H9 (cell line): Measurements from ENCODE around the gene EBP. TPM values are rescaled to one million over a fixed set of nuclear protein-coding genes. Genes with fewer than 3 reads are reported as not detected.
A peak's percentile ranks its signal among the peaks of the same experiment; 100 is the strongest.

Experiments used
- DNase-seq: peaks from one replicate; pipeline ENCODE4 v3.0.0-alpha.2; 2017
- H2AFZ ChIP-seq: one replicate; pipeline ENCODE4 v1.6.1; 2013; ENCODE audit warnings: mild to moderate bottlenecking, low read length, control low read depth, moderate library complexity
- H2AK5ac ChIP-seq: 2 replicates; pipeline ENCODE4 v1.6.1; 2013; ENCODE audit warnings: low read length, control low read depth, mixed read lengths; ENCODE audit not compliant: insufficient read length
- H2BK120ac ChIP-seq: one replicate; pipeline ENCODE4 v1.6.1; 2013; ENCODE audit warnings: low read depth, mild to moderate bottlenecking, low read length, control low read depth, inconsistent platforms; ENCODE audit not compliant: poor library complexity, severe bottlenecking
- H2BK12ac ChIP-seq: 2 replicates; pipeline ENCODE4 v1.6.1; 2013; ENCODE audit warnings: low read length, control low read depth, mixed read lengths, low read depth; ENCODE audit not compliant: insufficient read length
- H2BK15ac ChIP-seq: 2 replicates; pipeline ENCODE4 v1.6.1; 2013; ENCODE audit warnings: low read depth, low read length, control low read depth
- H2BK20ac ChIP-seq: one replicate; pipeline ENCODE4 v1.6.1; 2013; ENCODE audit warnings: low read depth, mild to moderate bottlenecking, low read length, control low read depth, inconsistent platforms; ENCODE audit not compliant: poor library complexity, severe bottlenecking
- H2BK5ac ChIP-seq: 2 replicates; pipeline ENCODE4 v1.6.1; 2013; ENCODE audit warnings: low read length, control low read depth, mixed read lengths; ENCODE audit not compliant: insufficient read length
- H3K14ac ChIP-seq: 2 replicates; pipeline ENCODE4 v1.6.1; 2013; ENCODE audit warnings: low read length, control low read depth; ENCODE audit not compliant: insufficient read depth
- H3K18ac ChIP-seq: 2 replicates; pipeline ENCODE4 v1.6.1; 2013; ENCODE audit warnings: low read depth, mild to moderate bottlenecking, mixed read lengths, low read length, control low read depth; ENCODE audit not compliant: insufficient read length
- H3K23ac ChIP-seq: 2 replicates; pipeline ENCODE4 v1.6.1; 2013; ENCODE audit warnings: low read length, control low read depth, mixed read lengths, low read depth; ENCODE audit not compliant: insufficient read length
- H3K23me2 ChIP-seq: 2 replicates; pipeline ENCODE4 v1.6.1; 2013; ENCODE audit warnings: low read depth, mild to moderate bottlenecking, mixed read lengths, low read length, control low read depth; ENCODE audit not compliant: insufficient read length, poor library complexity, severe bottlenecking
- H3K27ac ChIP-seq: 2 replicates; pipeline ENCODE4 v1.5.1; 2013; ENCODE audit warnings: low read length, control low read depth, mixed read lengths, low read depth; ENCODE audit not compliant: insufficient read length
- H3K27me3 ChIP-seq: 2 replicates; pipeline ENCODE4 v1.6.1; 2013; ENCODE audit warnings: low read length, control low read depth, inconsistent platforms; ENCODE audit not compliant: insufficient read depth
- H3K4ac ChIP-seq: 2 replicates; pipeline ENCODE4 v1.6.1; 2013; ENCODE audit warnings: low read depth, mild to moderate bottlenecking, control low read depth, inconsistent platforms, low read length, moderate library complexity
- H3K4me1 ChIP-seq: 2 replicates; pipeline ENCODE4 v1.6.1; 2013; ENCODE audit warnings: low read length, control low read depth, inconsistent platforms; ENCODE audit not compliant: insufficient read depth
- H3K4me2 ChIP-seq: 2 replicates; pipeline ENCODE4 v1.6.1; 2013; ENCODE audit warnings: low read length, control low read depth, mixed read lengths; ENCODE audit not compliant: insufficient read length, insufficient read depth
- H3K56ac ChIP-seq: 2 replicates; pipeline ENCODE4 v1.6.1; 2013; ENCODE audit warnings: low read depth, mild to moderate bottlenecking, mixed read lengths, low read length, control low read depth; ENCODE audit not compliant: insufficient read length
- H3K79me1 ChIP-seq: 2 replicates; pipeline ENCODE4 v1.6.1; 2013; ENCODE audit warnings: low read depth, mild to moderate bottlenecking, moderate library complexity, low read length, control low read depth, inconsistent platforms; ENCODE audit not compliant: insufficient read depth, poor library complexity, severe bottlenecking
- H3K79me2 ChIP-seq: 2 replicates; pipeline ENCODE4 v1.6.1; 2013; ENCODE audit warnings: low read length, control low read depth, inconsistent platforms; ENCODE audit not compliant: insufficient read depth
- H3K9ac ChIP-seq: 2 replicates; pipeline ENCODE4 v1.6.1; 2013; ENCODE audit warnings: low read length, control low read depth, mixed read lengths; ENCODE audit not compliant: insufficient read length; ENCODE audit errors: extremely low read depth
- H3K9me3 ChIP-seq: one replicate; pipeline ENCODE4 v1.6.1; 2013; ENCODE audit warnings: low read depth, low read length, inconsistent platforms; ENCODE audit not compliant: control insufficient read depth
- H3T11ph ChIP-seq: one replicate; pipeline ENCODE4 v1.6.1; 2013; ENCODE audit warnings: mild to moderate bottlenecking, low read length, control low read depth, inconsistent platforms
- H4K20me1 ChIP-seq: one replicate; pipeline ENCODE4 v1.6.1; 2013; ENCODE audit not compliant: control insufficient read depth, insufficient read length, insufficient read depth
- H4K5ac ChIP-seq: 2 replicates; pipeline ENCODE4 v1.6.1; 2013; ENCODE audit warnings: low read depth, mild to moderate bottlenecking, mixed read lengths, low read length, control low read depth; ENCODE audit not compliant: insufficient read length
- H4K8ac ChIP-seq: replicated peaks from 2 replicates; pipeline ENCODE4 v1.6.1; 2013; ENCODE audit warnings: low read length, control low read depth, mixed read lengths, low read depth; ENCODE audit not compliant: insufficient read length
- H4K91ac ChIP-seq: 2 replicates; pipeline ENCODE4 v1.6.1; 2013; ENCODE audit warnings: low read depth, mild to moderate bottlenecking, moderate library complexity, mixed read lengths, low read length, control low read depth; ENCODE audit not compliant: insufficient read length
- H3K27ac Mint-ChIP-seq, 3 experiments: 2 replicates in 2 of 3; 3 replicates in 1 of 3; pipeline ENCODE4 v1.8.0; 2020 to 2021; ENCODE audit warnings: mixed read lengths in 3 of 3, mild to moderate bottlenecking in 1 of 3, moderate library complexity in 1 of 3
- H3K27me3 Mint-ChIP-seq: 2 replicates; pipeline ENCODE4 v1.8.0; 2021; ENCODE audit warnings: low read depth, mild to moderate bottlenecking, moderate library complexity, mixed read lengths
- H3K36me3 Mint-ChIP-seq, 3 experiments: 2 replicates in 2 of 3; 3 replicates in 1 of 3; pipeline ENCODE4 v1.8.0; 2020 to 2021; ENCODE audit warnings: low read depth in 3 of 3, mixed read lengths in 3 of 3; ENCODE audit not compliant: insufficient read depth in 1 of 3
- H3K4me1 Mint-ChIP-seq, 2 experiments: 2 replicates each; pipeline ENCODE4 v1.8.0; 2020; ENCODE audit warnings: mixed read lengths in 2 of 2
- H3K4me3 Mint-ChIP-seq, 2 experiments: 2 replicates in 1 of 2; 3 replicates in 1 of 2; pipeline ENCODE4 v1.8.0; 2020 to 2021; ENCODE audit warnings: mild to moderate bottlenecking in 2 of 2, mixed read lengths in 2 of 2, moderate library complexity in 1 of 2
- H3K9me3 Mint-ChIP-seq, 2 experiments: 2 replicates in 1 of 2; 3 replicates in 1 of 2; pipeline ENCODE4 v1.8.0; 2020; ENCODE audit warnings: mild to moderate bottlenecking in 2 of 2, mixed read lengths in 2 of 2, moderate library complexity in 1 of 2
- CTCF ChIP-seq: fragments of 200-600 bp; sonication (generic); conservative IDR thresholded peaks from 3 replicates; pipeline ENCODE4 v1.8.0; 2021; ENCODE audit warnings: antibody characterized with exemption, mild to moderate bottlenecking
- WGBS: extraction: QIAGEN DNeasy Blood & Tissue Kit; methylation state at CpG from one replicate; pipeline ENCODE4 v1.1.7; 2013; ENCODE audit warnings: missing lambda C conversion rate, low lambda C conversion rate, mixed read lengths; ENCODE audit not compliant: insufficient read length; ENCODE audit errors: extremely low coverage; 5-methylcytosine and 5-hydroxymethylcytosine counted together
- total RNA-seq: library from RNA; stranded (reverse); gene quantifications from 2 replicates; pipeline ENCODE4 v1.2.1, GENCODE V29; 2021

The EBP gene
- total RNA-seq, 1 experiment from 2014 or later, result 117 TPM

GRCh38 chrX:48477960-48478755, 43.5 kb upstream of the EBP start:
- Histone ChIP-seq H3K18ac (no peak overlapping the region), H4K91ac (no peak overlapping the region), H3K9ac (no peak overlapping the region), H3K27ac (no peak overlapping the region), H3K4ac (no peak overlapping the region), H4K20me1 (no peaks in the 10 kb centered on the region), H3K27me3 (no peaks in the 10 kb centered on the region), H3K9me3 (peaks cover 35% of the 10 kb centered on the region), H2BK20ac (no peak overlapping the region), H2BK12ac (no peak overlapping the region), H2BK15ac (no peak overlapping the region), H2BK5ac (no peak overlapping the region), H3K4me2 (no peak overlapping the region), H3K23me2 (no peaks in the 10 kb centered on the region), H2AK5ac (no peak overlapping the region), H3K4me1 (no peaks in the 10 kb centered on the region; the same call in 1 of the 2 replicates), H2BK120ac (no peak overlapping the region), H3K79me2 (peaks cover 3% of the 10 kb centered on the region; the same call in 1 of the 2 replicates), H3T11ph (no peak overlapping the region), H3K14ac (no peak overlapping the region), H4K5ac (no peak overlapping the region), H4K8ac (no peak overlapping the region), H3K56ac (no peak overlapping the region), H2AFZ (no peak overlapping the region), H3K23ac (no peak overlapping the region), H3K79me1 (no peaks in the 10 kb centered on the region)
- H3K27ac Mint-ChIP-seq, result no peak overlapping the region
- TF ChIP-seq CTCF, result no peak
- H3K4me3 Mint-ChIP-seq, result peak overlapping the region in 1 of 2 experiments; percentile 7; a peak in 1 of 5 replicates
- peaks cover 32 to 62% (median 47%) of the 10 kb centered on the region in 3 experiments for H3K36me3 Mint-ChIP-seq
- no CpG with 5 or more reads among the region's 19 CpGs for WGBS
- peaks cover 73 to 83% of the 10 kb centered on the region in 2 experiments for H3K9me3 Mint-ChIP-seq
- H3K4me1 Mint-ChIP-seq, result peaks cover 16 to 18% of the 10 kb centered on the region in 2 experiments
- peaks cover 1% of the 10 kb centered on the region for H3K27me3 Mint-ChIP-seq
- no peak for DNase-seq
